IMR-90 (cell line): ENCODE measurements around the gene APLF. TPM values are rescaled to one million over a fixed set of nuclear protein-coding genes. Genes with fewer than 3 reads are reported as not detected.

ENCODE experiments used
- ATAC-seq: fragments of 200-7000 bp; cut with Tn5 transposase; 2 replicates; pipeline ENCODE4 v1.9.1; 2020; ENCODE audit warnings: low read depth, mild to moderate bottlenecking, moderate library complexity
- BruUV-seq: library from RNA; stranded (reverse); fragments of 400-500 nt; replicated peaks from 2 replicates; lab custom pipeline; 2021; lab: Mats Ljungman, UMichigan
- CTCF ChIA-PET: fragments of 300-600 bp; formaldehyde crosslinking; extraction: SDS; loops from one replicate; lab custom pipeline; 2021; ENCODE audit warnings: antibody characterized with exemption; lab: Yijun Ruan, JAX
- POLR2A ChIA-PET: fragments of 300-600 bp; sonication (Branson Sonifier 250); formaldehyde crosslinking; loops from one replicate; lab custom pipeline; 2022; ENCODE audit warnings: antibody characterized with exemption; ENCODE audit not compliant: unreplicated experiment; lab: Charles Lee
- DNase-seq: peaks from one replicate; pipeline ENCODE4 v3.0.0; 2013
- H2AFZ ChIP-seq: replicated peaks from 2 replicates; pipeline ENCODE3; 2013; ENCODE audit warnings: low read length, mild to moderate bottlenecking; ENCODE audit not compliant: poor library complexity
- H2AK5ac ChIP-seq: 2 replicates; pipeline ENCODE4 v1.6.1; 2013; ENCODE audit warnings: low read depth, low read length, inconsistent platforms
- H2AK9ac ChIP-seq: replicated peaks from 2 replicates; pipeline ENCODE3; 2013; ENCODE audit warnings: mild to moderate bottlenecking, low read depth, low read length, moderate library complexity; ENCODE audit not compliant: poor library complexity
- H2BK120ac ChIP-seq: 2 replicates; pipeline ENCODE4 v1.6.1; 2013; ENCODE audit warnings: low read depth, low read length, inconsistent platforms
- H2BK15ac ChIP-seq: 3 replicates; pipeline ENCODE4 v1.6.1; 2013; ENCODE audit warnings: low read depth, low read length, inconsistent platforms
- H2BK20ac ChIP-seq: 2 replicates; pipeline ENCODE4 v1.6.1; 2013; ENCODE audit warnings: low read depth, mild to moderate bottlenecking, inconsistent platforms, low read length, moderate library complexity
- H2BK5ac ChIP-seq: 2 replicates; pipeline ENCODE4 v1.6.1; 2013; ENCODE audit warnings: mild to moderate bottlenecking, low read depth, low read length, inconsistent platforms; ENCODE audit not compliant: poor library complexity, severe bottlenecking
- H3K14ac ChIP-seq: replicated peaks from 2 replicates; pipeline ENCODE4 v1.6.1; 2013; ENCODE audit warnings: low read depth, low read length, inconsistent platforms
- H3K18ac ChIP-seq: 2 replicates; pipeline ENCODE4 v1.6.1; 2013; ENCODE audit warnings: low read depth, low read length, control low read depth
- H3K23ac ChIP-seq: 2 replicates; pipeline ENCODE4 v1.6.1; 2013; ENCODE audit warnings: low read depth, low read length, inconsistent platforms
- H3K27ac ChIP-seq: 2 replicates; pipeline ENCODE4 v1.5.1; 2013; ENCODE audit warnings: mild to moderate bottlenecking, control low read depth, low read length; ENCODE audit not compliant: insufficient read depth
- H3K27me3 ChIP-seq: 2 replicates; pipeline ENCODE4 v1.6.1; 2013; ENCODE audit warnings: low read length; ENCODE audit not compliant: control insufficient read depth, insufficient read depth
- H3K36me3 ChIP-seq: 2 replicates; pipeline ENCODE4 v1.6.1; 2013; ENCODE audit warnings: low read length, mixed read lengths; ENCODE audit not compliant: control insufficient read depth, insufficient read depth
- H3K4ac ChIP-seq: 2 replicates; pipeline ENCODE4 v1.6.1; 2013; ENCODE audit warnings: low read depth, low read length, inconsistent platforms
- H3K4me1 ChIP-seq: 2 replicates; pipeline ENCODE4 v1.6.1; 2013; ENCODE audit warnings: low read length, mixed read lengths; ENCODE audit not compliant: control insufficient read depth, insufficient read depth
- H3K4me2 ChIP-seq: 2 replicates; pipeline ENCODE4 v1.6.1; 2013; ENCODE audit warnings: low read depth, mild to moderate bottlenecking, control low read depth, low read length, moderate library complexity
- H3K4me3 ChIP-seq: 2 replicates; pipeline ENCODE4 v1.5.1; 2013; ENCODE audit warnings: low read depth, mild to moderate bottlenecking, control low read depth, low read length, moderate library complexity; ENCODE audit not compliant: insufficient read depth
- H3K56ac ChIP-seq: 2 replicates; pipeline ENCODE4 v1.6.1; 2013; ENCODE audit warnings: low read length, inconsistent platforms; ENCODE audit not compliant: insufficient read depth; ENCODE audit errors: extremely low read depth
- H3K79me1 ChIP-seq, 2 experiments: 2 replicates each; pipeline ENCODE4 v1.6.1; 2013; ENCODE audit warnings: low read length in 2 of 2, inconsistent platforms in 1 of 2, low read depth in 1 of 2
- H3K9ac ChIP-seq: 2 replicates; pipeline ENCODE4 v1.6.1; 2013; ENCODE audit warnings: low read depth, low read length, control low read depth
- H3K9me1 ChIP-seq: 2 replicates; pipeline ENCODE4 v1.6.1; 2013; ENCODE audit warnings: low read length, inconsistent platforms; ENCODE audit not compliant: insufficient read depth
- H3K9me3 ChIP-seq: 2 replicates; pipeline ENCODE4 v1.6.1; 2013; ENCODE audit warnings: low read length; ENCODE audit not compliant: control insufficient read depth, insufficient read depth
- H4K20me1 ChIP-seq: 2 replicates; pipeline ENCODE4 v1.6.1; 2013; ENCODE audit warnings: low read length, inconsistent platforms; ENCODE audit not compliant: insufficient read depth
- H4K5ac ChIP-seq: 2 replicates; pipeline ENCODE4 v1.6.1; 2013; ENCODE audit warnings: mild to moderate bottlenecking, low read depth, low read length, control low read depth
- H4K8ac ChIP-seq, 2 experiments: 2 replicates each; pipeline ENCODE4 v1.6.1; 2013; ENCODE audit warnings: low read depth in 2 of 2, low read length in 2 of 2, control low read depth in 1 of 2, inconsistent platforms in 1 of 2
- H4K91ac ChIP-seq: 2 replicates; pipeline ENCODE4 v1.6.1; 2013; ENCODE audit warnings: low read depth, low read length, inconsistent platforms; ENCODE audit not compliant: insufficient read depth
- BHLHE40 ChIP-seq: fragments of 150-350 bp; IDR thresholded peaks from 2 replicates; pipeline ENCODE4 v1.6.1; 2016; ENCODE audit warnings: mild to moderate bottlenecking, low read depth, low read length
- CEBPB ChIP-seq: IDR thresholded peaks from 2 replicates; pipeline ENCODE4 v1.6.1; 2012; ENCODE audit warnings: low read depth, low read length, improper control_type of control experiment
- CHD1 ChIP-seq: IDR thresholded peaks from 2 replicates; pipeline ENCODE4 v1.6.1; 2012; ENCODE audit warnings: low read depth, low read length, improper control_type of control experiment
- CTCF ChIP-seq: conservative IDR thresholded peaks from 2 replicates; pipeline ENCODE4 v1.5.1; 2012; ENCODE audit warnings: mild to moderate bottlenecking, low read depth, low read length, improper control_type of control experiment
- ELK1 ChIP-seq: fragments of 150-350 bp; IDR thresholded peaks from 2 replicates; pipeline ENCODE4 v1.6.1; 2016; ENCODE audit warnings: low read depth, mild to moderate bottlenecking, low read length, moderate library complexity, borderline replicate concordance
- FOS ChIP-seq: fragments of 150-350 bp; IDR thresholded peaks from 2 replicates; pipeline ENCODE4 v1.6.1; 2016; ENCODE audit warnings: low read depth, low read length
- MAFK ChIP-seq: IDR thresholded peaks from 2 replicates; pipeline ENCODE4 v1.6.1; 2012; ENCODE audit warnings: low read depth, low read length, improper control_type of control experiment
- MAZ ChIP-seq: IDR thresholded peaks from 2 replicates; pipeline ENCODE4 v1.6.1; 2012; ENCODE audit warnings: low read depth, mild to moderate bottlenecking, low read length, improper control_type of control experiment, moderate library complexity, borderline replicate concordance
- MXI1 ChIP-seq: IDR thresholded peaks from 2 replicates; pipeline ENCODE4 v1.6.1; 2012; ENCODE audit warnings: low read depth, mild to moderate bottlenecking, low read length, moderate library complexity, borderline replicate concordance
- NFE2L2 ChIP-seq: fragments of 150-350 bp; IDR thresholded peaks from 2 replicates; pipeline ENCODE4 v1.6.1; 2016; ENCODE audit warnings: low read depth, mild to moderate bottlenecking, low read length
- POLR2A ChIP-seq: IDR thresholded peaks from 2 replicates; pipeline ENCODE4 v1.6.1; 2012; ENCODE audit warnings: mild to moderate bottlenecking, low read depth, low read length
- RAD21 ChIP-seq: IDR thresholded peaks from 2 replicates; pipeline ENCODE4 v1.6.1; 2012; ENCODE audit warnings: low read length, improper control_type of control experiment
- RCOR1 ChIP-seq: IDR thresholded peaks from 2 replicates; pipeline ENCODE4 v1.6.1; 2012; ENCODE audit warnings: mild to moderate bottlenecking, low read length, improper control_type of control experiment; ENCODE audit not compliant: insufficient replicate concordance
- RFX5 ChIP-seq: IDR thresholded peaks from 2 replicates; pipeline ENCODE4 v1.8.0; 2012; ENCODE audit warnings: low read depth, mild to moderate bottlenecking, low read length, moderate library complexity
- SMC3 ChIP-seq: fragments of 150-350 bp; IDR thresholded peaks from 2 replicates; pipeline ENCODE4 v1.6.1; 2016; ENCODE audit warnings: low read depth, mild to moderate bottlenecking, antibody characterized with exemption, low read length, moderate library complexity
- WGBS, 2 experiments: methylation state at CpG; one replicate each; pipeline versions ENCODE4 v1.1.5 to v1.1.7; 2013; ENCODE audit warnings: missing lambda C conversion rate in 2 of 2; ENCODE audit not compliant: insufficient read length in 1 of 2; ENCODE audit errors: extremely low coverage in 2 of 2; 5-methylcytosine and 5-hydroxymethylcytosine counted together
- dilution Hi-C: fragments of 300-500 bp; cut with HindIII; formaldehyde crosslinking; loops from one replicate; pipeline ENCODE4 v1.14.3; 2018; ENCODE audit warnings: low sequenced_read_pairs; ENCODE audit not compliant: unreplicated experiment
- in situ Hi-C: fragments of 300-500 bp; cut with MboI; formaldehyde crosslinking; loops from 3 replicates; pipeline ENCODE4 v1.14.3; 2019; ENCODE audit warnings: low sequenced_read_pairs, inconsistent platforms, mixed read lengths
- intact Hi-C: fragments of 100-400 bp; cut with micrococcal nuclease; formaldehyde crosslinking; loops from 2 replicates; pipeline ENCODE4 v1.10.0; 2022
- polyA plus RNA-seq, 3 experiments: library from polyadenylated mRNA; depleted of rRNA; stranded (reverse); fragments of >200 nt; gene quantifications; 2 replicates each; pipeline ENCODE4 v1.2.3, GENCODE V29; 2012; ENCODE audit warnings: low replicate concordance in 1 of 3
- total RNA-seq: library from RNA; depleted of rRNA; stranded (reverse); fragments of >200 nt; gene quantifications from 2 replicates; pipeline ENCODE4 v1.2.3, GENCODE V29; 2012
- TF ChIP-seq, protein P1 (sequence below): fragments of 150-350 bp; IDR thresholded peaks from 2 replicates; pipeline ENCODE4 v1.6.1; 2017; ENCODE audit warnings: mild to moderate bottlenecking, antibody characterized with exemption, low read length, low read depth

The APLF gene
- total and polyA plus RNA-seq, 2 of the 4 experiments (the other 2 are of a cell fraction): 1.5 to 2.3 TPM

GRCh38 chr2:68564426-68564825 lies 97.0 kb downstream of the APLF start:
- Histone ChIP-seq H3K9me1 (no peaks in the 10 kb centered on the region; the same call in 1 of the 2 replicates), H2AK5ac (no peak overlapping the region), H3K4ac (no peak overlapping the region), H3K4me3 (no peak overlapping the region), H3K4me2 (no peak overlapping the region), H2BK120ac (no peak overlapping the region), H4K20me1 (no peaks in the 10 kb centered on the region), H3K14ac (no peak overlapping the region), H3K18ac (no peak overlapping the region), H3K79me1 (no peaks in the 10 kb centered on the region), H2BK5ac (no peak overlapping the region), H3K23ac (no peak overlapping the region), H3K27me3 (no peaks in the 10 kb centered on the region), H3K4me1 (0 out of 2 replicates have a peak, but pooled peaks cover 2% of the 10 kb centered on the region), H3K36me3 (no peaks in the 10 kb centered on the region), H4K8ac (no peak overlapping the region), H4K91ac (no peak overlapping the region), H3K9ac (no peak overlapping the region), H3K27ac (no peak overlapping the region), H2BK15ac (no peak overlapping the region), H3K56ac (no peak overlapping the region), H2BK20ac (no peak overlapping the region), H4K5ac (no peak overlapping the region), H2AFZ (no peak overlapping the region), H3K9me3 (no peaks in the 10 kb centered on the region), H2AK9ac (no peak overlapping the region)
- ATAC-seq: no peak
- TF ChIP-seq BHLHE40 (no peak), MAZ (no peak), MXI1 (no peak), SMC3 (no peak), CTCF (no peak), RFX5 (no peak), RCOR1 (no peak), POLR2A (no peak), CEBPB (no peak), MAFK (no peak), FOS (no peak), RAD21 (no peak), NFE2L2 (no peak), ELK1 (no peak), CHD1 (no peak)
- TF ChIP-seq, protein P1, sequence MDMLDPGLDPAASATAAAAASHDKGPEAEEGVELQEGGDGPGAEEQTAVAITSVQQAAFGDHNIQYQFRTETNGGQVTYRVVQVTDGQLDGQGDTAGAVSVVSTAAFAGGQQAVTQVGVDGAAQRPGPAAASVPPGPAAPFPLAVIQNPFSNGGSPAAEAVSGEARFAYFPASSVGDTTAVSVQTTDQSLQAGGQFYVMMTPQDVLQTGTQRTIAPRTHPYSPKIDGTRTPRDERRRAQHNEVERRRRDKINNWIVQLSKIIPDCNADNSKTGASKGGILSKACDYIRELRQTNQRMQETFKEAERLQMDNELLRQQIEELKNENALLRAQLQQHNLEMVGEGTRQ: no peak
- intact Hi-C loops: no loop called here
- CTCF ChIA-PET: interaction anchor here (1.4 kb wide), 1 partner anchor 31 kb away, joined by 4 read pairs; no protein-coding TSS in a partner anchor
- no CpG with 5 or more reads among the region's 2 CpGs for WGBS, 2 experiments
- dilution Hi-C loops: no loop called here
- in situ Hi-C loops: no loop called here
- POLR2A ChIA-PET: no interaction called here
- no TSS peak for BruUV-seq
- DNase-seq: no peak
